Superior temporal gyrus (tissue), 1 donor: ENCODE measurements around the gene ZNF534.
"Not testable (repeated sequence)": the region's sequence is repeated elsewhere in the genome, so short reads cannot be mapped to it uniquely, and the experiment has no call there.

Experiments
- DNase-seq: peaks from one replicate; pipeline ENCODE4 v3.0.0-alpha.2; 2016; ENCODE audit errors: extremely low spot score

ZNF534 gene

GRCh38 chr19:52498571-52498970, 69.6 kb downstream of the ZNF534 start:
- no peak for DNase-seq

GRCh38 chr19:52500474-52500873, 71.5 kb downstream of the ZNF534 start:
- not testable (repeated sequence) for DNase-seq

GRCh38 chr19:52500991-52501390, 72.0 kb downstream of the ZNF534 start:
- DNase-seq, result not testable (repeated sequence)
